C4-2B (cell line): Measurements from ENCODE around the gene STK16.

Experiments used
- H3K27ac ChIP-seq: fragments of 450-650 bp; 2 replicates; pipeline ENCODE4 v1.5.1; 2017
- ZFX ChIP-seq: fragments of 450-650 bp; IDR thresholded peaks from 2 replicates; pipeline ENCODE4 v1.6.1; 2017
- TF ChIP-seq, protein P1 (sequence below): fragments of 450-650 bp; conservative IDR thresholded peaks from 2 replicates; pipeline ENCODE4 v1.5.1; 2017; ENCODE audit warnings: mild to moderate bottlenecking

STK16 gene

DNA sequence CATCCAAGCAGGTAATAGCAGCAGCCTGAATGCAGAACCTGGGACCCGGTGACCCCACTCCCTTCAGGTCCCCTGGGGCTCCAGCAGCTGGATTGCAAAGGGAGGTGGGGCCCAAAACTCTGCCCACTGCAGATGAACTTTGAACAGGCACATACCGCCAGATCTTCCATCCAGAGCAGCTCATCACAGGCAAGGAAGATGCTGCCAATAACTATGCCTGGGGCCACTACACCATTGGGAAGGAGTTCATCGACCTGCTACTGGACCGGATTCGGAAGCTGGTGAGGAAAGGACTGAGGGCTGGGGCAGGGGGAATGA, 24.7 kb downstream of the STK16 start:
- TF ChIP-seq, protein P1, sequence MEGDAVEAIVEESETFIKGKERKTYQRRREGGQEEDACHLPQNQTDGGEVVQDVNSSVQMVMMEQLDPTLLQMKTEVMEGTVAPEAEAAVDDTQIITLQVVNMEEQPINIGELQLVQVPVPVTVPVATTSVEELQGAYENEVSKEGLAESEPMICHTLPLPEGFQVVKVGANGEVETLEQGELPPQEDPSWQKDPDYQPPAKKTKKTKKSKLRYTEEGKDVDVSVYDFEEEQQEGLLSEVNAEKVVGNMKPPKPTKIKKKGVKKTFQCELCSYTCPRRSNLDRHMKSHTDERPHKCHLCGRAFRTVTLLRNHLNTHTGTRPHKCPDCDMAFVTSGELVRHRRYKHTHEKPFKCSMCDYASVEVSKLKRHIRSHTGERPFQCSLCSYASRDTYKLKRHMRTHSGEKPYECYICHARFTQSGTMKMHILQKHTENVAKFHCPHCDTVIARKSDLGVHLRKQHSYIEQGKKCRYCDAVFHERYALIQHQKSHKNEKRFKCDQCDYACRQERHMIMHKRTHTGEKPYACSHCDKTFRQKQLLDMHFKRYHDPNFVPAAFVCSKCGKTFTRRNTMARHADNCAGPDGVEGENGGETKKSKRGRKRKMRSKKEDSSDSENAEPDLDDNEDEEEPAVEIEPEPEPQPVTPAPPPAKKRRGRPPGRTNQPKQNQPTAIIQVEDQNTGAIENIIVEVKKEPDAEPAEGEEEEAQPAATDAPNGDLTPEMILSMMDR = no peak
- no peak for TF ChIP-seq ZFX
- no peak overlapping the region for H3K27ac ChIP-seq

DNA sequence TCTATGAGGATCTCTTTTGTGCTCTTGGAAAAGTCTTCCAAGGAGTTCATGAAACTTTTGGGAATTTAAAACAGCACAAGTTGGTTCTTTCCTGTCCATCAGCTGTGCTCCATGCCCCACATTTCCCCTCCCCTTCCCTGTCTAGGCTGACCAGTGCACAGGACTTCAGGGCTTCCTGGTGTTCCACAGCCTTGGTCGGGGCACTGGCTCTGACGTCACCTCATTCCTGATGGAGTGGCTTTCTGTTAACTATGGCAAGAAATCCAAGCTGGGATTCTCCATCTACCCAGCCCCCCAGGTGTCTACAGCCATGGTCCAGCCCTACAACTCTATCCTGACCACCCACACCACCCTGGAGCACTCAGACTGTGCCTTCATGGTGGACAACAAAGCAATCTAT, 25.7 kb downstream of the STK16 start:
- TF ChIP-seq, protein P1 = no peak
- TF ChIP-seq ZFX = no peak
- no peak overlapping the region for H3K27ac ChIP-seq

GRCh38 chr2:219272356-219272755, 27.1 kb downstream of the STK16 start:
- no peak overlapping the region for H3K27ac ChIP-seq
- TF ChIP-seq ZFX = no peak
- TF ChIP-seq, protein P1 = no peak

DNA sequence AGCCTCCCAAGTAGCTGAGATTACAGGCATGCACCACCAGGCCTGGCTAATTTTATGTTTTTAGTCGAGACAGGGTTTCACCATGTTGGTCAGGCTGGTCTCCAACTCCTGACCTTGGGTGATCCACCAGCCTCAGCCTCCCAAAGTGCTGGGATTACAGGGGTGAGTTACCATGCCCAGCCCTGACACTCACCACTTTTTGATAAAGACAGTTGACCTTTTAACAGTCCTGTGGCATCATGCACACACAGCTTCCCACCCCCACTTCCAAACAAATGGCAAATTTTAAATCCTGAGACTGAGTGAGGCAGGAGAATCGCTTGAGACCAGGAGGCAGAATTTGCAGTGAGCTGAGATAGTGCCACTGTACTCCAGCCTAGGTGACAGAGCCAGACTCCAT, 27.7 kb downstream of the STK16 start:
- TF ChIP-seq, protein P1 = no peak
- no peak overlapping the region for H3K27ac ChIP-seq

- no peak for TF ChIP-seq ZFX
- TF ChIP-seq, protein P1 = no peak
- H3K27ac ChIP-seq = no peak overlapping the region
Observed at GRCh38 chr2:219273937-219274336, 28.7 kb downstream of the STK16 start.

- TF ChIP-seq ZFX = no peak
- TF ChIP-seq, protein P1 = no peak
- no peak overlapping the region for H3K27ac ChIP-seq
Observed at GRCh38 chr2:219274361-219274921, 29.2 kb downstream of the STK16 start.

DNA sequence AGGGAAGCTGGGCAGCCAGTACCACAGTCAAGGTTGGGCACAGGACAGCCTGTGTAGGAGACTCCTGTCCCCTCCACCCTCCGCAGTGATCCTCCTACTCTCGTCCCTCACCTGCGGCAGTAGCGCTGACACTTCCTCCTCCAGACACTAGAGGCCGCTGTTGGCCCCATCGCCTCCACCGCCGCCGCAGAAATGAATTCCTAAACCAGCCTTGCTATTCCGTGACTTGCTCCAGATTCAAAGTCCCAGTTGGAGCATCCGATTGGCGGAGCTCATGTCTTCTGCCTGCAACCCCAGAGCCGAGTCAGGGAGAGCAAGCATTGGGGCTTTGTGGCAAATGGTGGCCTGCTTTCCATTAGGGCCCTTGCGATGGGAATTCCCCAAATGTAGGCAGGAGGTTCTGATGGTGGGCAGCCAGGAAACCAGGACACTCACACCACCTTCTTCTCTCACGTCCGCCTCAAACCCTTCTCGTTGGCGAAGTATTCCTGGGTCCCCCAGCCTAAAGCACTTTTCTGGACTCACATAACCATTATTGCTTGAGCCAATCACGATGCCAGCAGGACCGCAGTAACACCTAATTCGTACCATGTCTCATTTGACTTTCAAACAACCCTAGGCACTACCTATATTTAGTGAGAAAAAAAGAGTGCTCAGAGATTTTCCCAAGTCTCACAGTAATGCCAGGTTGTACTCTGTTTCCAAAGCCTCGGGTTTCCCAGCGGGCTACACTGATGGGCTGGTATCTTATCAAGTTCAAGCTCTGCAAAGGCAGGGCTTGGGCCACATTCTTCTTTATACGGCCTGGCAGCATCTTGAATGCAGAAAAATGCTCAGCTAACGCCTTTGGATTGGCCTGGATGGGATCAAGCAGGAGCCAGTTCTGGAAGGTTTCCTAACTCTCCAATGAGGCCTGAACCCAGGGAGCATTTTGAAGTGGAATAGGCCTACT, 32.7 kb downstream of the STK16 start:
- 0 out of 2 replicates have a peak overlapping the region, but pooled peaks have one; percentile 69 for H3K27ac ChIP-seq
- no peak for TF ChIP-seq ZFX
- TF ChIP-seq, protein P1 = peak; percentile 97
